ENCODE data around the gene CFAP410.

- TF ChIP-seq ISL1 (CRISPR knock-in tag; IDR thresholded peaks at IDR 0.05) = no peak
- TF ChIP-seq ESRRG (CRISPR knock-in tag; IDR thresholded peaks at IDR 0.05) = no peak
- no peak for TF ChIP-seq PATZ1 (CRISPR knock-in tag; IDR thresholded peaks at IDR 0.05; ENCODE audit: borderline replicate concordance)
- no peak for TF ChIP-seq POU6F1 (CRISPR knock-in tag; IDR thresholded peaks at IDR 0.05; ENCODE audit: borderline replicate concordance, low read depth)
- no peak for TF ChIP-seq CSDC2 (CRISPR knock-in tag; IDR thresholded peaks at IDR 0.05)
- TF ChIP-seq CREB5 (CRISPR knock-in tag; IDR thresholded peaks at IDR 0.05; ENCODE audit: low read depth) = no peak
- TF ChIP-seq BACH2 (CRISPR knock-in tag; IDR thresholded peaks at IDR 0.05; ENCODE audit: borderline replicate concordance) = no peak
- no peak for TF ChIP-seq ZFP30 (CRISPR knock-in tag; IDR thresholded peaks at IDR 0.05)
- no peak for TF ChIP-seq ZFP3 (CRISPR knock-in tag; IDR thresholded peaks at IDR 0.05)
Measured at GRCh38 chr21:44301141-44301540, 38.0 kb downstream of the CFAP410 start.
